Coronary artery (tissue), 2 donors: ENCODE data around the gene TMEM132D.

Experiments
- DNase-seq: peaks from one replicate; pipeline ENCODE4 v3.0.0-alpha.2; 2017; ENCODE audit warnings: low spot score
- H3K27ac ChIP-seq, 2 donors: fragments of 200-600 bp; sonication (generic); one replicate each; pipeline ENCODE4 v1.5.1; 2016 to 2019
- H3K4me3 ChIP-seq: fragments of 200-600 bp; sonication (generic); 2 replicates; pipeline ENCODE4 v1.5.1; 2016; ENCODE audit warnings: mild to moderate bottlenecking, moderate library complexity
- TF ChIP-seq, protein P1 (sequence below): fragments of 200-600 bp; sonication (generic); IDR thresholded peaks from one replicate; pipeline ENCODE4 v1.5.1; 2019; ENCODE audit warnings: antibody characterized with exemption

The TMEM132D gene

DNA sequence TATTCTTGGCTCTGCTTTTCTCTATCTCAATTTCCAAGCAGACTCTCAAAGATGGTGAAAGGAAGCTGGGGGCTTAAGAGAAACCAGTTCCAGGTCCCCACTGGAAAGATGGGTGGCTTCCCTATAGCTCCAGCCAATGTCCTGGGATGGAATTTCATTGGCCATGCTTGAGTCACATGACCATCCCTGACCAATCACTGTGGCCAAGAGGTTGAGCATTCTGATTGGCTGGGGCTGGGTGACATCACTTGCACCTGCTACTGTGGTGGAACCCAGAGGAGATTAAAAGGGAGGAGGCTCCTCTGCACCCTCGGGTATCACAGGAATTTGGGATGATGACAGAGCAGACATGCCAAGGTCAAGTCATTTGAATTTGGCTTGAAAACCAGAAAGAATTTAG is 436.5 kb downstream of the TMEM132D start:
- DNase-seq = no peak
- TF ChIP-seq, protein P1, sequence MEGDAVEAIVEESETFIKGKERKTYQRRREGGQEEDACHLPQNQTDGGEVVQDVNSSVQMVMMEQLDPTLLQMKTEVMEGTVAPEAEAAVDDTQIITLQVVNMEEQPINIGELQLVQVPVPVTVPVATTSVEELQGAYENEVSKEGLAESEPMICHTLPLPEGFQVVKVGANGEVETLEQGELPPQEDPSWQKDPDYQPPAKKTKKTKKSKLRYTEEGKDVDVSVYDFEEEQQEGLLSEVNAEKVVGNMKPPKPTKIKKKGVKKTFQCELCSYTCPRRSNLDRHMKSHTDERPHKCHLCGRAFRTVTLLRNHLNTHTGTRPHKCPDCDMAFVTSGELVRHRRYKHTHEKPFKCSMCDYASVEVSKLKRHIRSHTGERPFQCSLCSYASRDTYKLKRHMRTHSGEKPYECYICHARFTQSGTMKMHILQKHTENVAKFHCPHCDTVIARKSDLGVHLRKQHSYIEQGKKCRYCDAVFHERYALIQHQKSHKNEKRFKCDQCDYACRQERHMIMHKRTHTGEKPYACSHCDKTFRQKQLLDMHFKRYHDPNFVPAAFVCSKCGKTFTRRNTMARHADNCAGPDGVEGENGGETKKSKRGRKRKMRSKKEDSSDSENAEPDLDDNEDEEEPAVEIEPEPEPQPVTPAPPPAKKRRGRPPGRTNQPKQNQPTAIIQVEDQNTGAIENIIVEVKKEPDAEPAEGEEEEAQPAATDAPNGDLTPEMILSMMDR = no peak
- Histone ChIP-seq H3K27ac (no peak overlapping the region), H3K4me3 (no peak overlapping the region)

DNA sequence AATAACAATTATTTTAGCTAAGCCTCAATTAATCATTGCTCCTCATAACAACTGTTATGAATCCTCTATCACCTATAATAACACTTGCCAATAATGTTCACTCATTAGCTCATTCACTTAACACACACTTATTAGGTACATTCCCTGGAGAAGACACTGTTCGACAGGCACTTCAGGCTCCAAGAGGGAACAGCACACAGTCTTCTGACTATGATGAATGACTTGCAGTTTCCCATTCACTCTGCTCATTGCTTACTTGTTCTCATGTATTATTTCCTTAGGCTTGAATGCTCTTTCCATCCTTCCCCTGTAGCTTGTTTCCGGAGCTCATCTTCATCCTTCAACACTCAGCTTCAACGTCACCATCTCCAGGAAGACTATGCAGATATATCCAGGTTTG is 437.3 kb downstream of the TMEM132D start:
- no peak overlapping the region for H3K4me3 ChIP-seq
- no peak overlapping the region for H3K27ac ChIP-seq
- TF ChIP-seq, protein P1 = no peak
- DNase-seq = no peak

DNA sequence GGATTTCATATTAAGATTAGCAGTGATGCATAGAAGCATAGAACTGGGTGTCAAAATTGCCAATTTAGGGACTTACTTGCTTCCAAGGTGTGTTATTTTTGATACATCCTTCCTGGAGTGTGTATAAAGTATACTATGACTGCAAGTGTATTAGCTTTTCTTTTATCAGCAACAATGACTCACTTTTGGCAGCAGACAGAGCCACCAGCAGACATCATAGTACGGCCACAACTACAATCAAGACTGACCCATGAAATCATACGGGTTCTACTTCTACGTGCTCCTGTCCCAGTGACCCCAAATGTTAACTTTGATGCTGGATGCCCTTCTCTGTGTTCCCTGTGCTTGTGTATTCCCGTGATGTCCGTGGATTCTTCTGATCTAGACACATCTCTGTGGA is 443.9 kb downstream of the TMEM132D start:
- TF ChIP-seq, protein P1 = no peak
- Histone ChIP-seq H3K4me3 (no peak overlapping the region), H3K27ac (no peak overlapping the region)
- no peak for DNase-seq

DNA sequence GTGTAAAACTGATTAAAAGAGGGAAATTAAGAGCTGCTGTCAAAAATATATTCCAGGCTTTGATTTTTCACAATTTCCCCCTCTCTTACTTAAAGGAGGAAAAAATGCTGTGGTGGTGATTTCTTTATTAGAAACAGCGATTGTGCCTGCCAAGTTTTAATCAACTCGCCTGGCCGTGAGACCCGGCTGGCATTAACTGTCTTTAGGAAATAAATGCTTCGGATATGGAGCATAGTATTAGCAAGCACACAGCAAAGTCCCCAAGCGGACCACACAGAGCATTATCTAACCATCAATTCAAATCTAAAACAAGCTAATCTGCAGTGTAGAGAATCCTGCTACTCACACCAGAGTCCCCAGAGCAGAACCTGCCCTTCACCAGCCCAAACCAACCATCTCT is 457.1 kb downstream of the TMEM132D start:
- H3K27ac ChIP-seq = no peak overlapping the region
- TF ChIP-seq, protein P1 = no peak
- H3K4me3 ChIP-seq = no peak overlapping the region
- no peak for DNase-seq

DNA sequence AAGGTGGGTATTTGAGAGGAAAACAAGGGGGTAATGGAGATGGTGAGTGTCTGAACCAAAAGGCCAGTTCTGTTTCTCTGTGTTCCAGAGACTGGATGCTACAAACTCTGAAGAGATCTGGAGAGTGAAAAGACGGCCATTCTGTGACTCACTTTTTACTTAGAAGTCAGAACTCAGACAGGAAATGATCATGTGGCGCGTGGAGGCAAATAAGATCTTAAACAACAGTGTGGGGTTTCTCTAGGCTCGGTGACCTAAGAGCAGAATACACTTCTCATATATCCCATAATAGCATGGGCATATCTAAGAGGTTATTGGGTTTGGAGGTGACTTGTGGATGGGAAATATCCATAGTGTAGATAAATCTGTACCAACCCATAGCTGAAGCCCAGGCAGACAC is 463.5 kb downstream of the TMEM132D start:
- DNase-seq = no peak
- TF ChIP-seq, protein P1 = no peak
- Histone ChIP-seq H3K27ac (no peak overlapping the region), H3K4me3 (no peak overlapping the region)

DNA sequence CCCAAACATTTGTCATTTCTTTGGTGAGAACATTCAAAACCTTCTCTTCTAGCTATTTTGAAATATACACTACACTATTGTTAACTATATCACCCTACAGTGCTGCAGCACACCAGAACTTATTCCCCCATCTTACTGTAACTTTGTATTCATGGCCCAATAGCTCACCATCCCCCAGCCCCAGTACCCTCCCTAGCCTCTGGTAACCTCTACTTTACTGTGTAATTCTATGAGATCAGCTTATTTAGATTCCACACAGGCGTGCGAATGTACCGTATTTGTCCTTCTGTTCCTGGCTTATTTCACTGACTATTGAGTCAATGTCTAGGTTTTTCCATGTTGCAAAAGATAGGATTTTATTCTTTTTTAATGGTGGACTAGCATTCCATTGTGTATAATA is 469.0 kb downstream of the TMEM132D start:
- TF ChIP-seq, protein P1 = no peak
- H3K27ac ChIP-seq = no peak overlapping the region
- no peak overlapping the region for H3K4me3 ChIP-seq
- DNase-seq = no peak

DNA sequence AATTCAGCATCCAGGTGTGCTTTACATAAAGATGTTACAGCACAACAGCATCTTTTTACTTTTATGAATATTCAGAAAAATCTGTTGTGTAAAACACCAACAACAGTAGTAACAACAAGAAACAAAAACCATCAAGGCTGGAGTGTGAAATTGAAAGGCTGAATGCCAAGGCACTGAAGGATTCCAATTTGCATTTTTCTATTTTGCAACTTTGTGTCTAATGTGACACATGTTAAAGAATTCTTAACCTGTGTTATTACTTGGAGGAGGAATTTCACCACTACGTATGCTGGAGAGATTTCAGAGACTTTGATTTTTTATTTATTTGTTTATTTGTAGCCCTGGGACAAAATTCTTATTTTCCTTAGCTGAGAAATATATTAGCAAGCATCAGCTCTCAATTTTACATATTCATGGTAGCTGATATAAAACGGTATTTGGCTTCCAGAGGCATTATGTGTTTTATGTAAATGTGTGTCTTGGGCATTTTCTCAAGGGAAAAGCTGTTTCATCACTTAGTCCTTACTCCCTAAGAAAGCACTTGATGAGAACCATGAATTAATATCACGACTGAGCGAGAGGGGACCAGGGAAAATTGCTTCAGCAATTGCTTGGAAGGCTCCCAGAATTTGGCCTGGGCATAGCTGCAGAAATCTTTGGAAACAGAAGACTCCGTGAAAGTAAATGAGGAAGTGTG is 475.4 kb downstream of the TMEM132D start:
- Histone ChIP-seq H3K4me3 (no peak overlapping the region), H3K27ac (no peak overlapping the region)
- DNase-seq = no peak
- TF ChIP-seq, protein P1 = no peak
